ENCODE data around the gene BAZ1A. TPM values are rescaled to one million over a fixed set of nuclear protein-coding genes. Genes with fewer than 3 reads are reported as not detected.

The BAZ1A gene
- total and polyA plus RNA-seq, 2 donors (not counting 1 experiment from before 2014, with no cell fraction given), result 18.8 to 36.8 TPM

Small RNAs within 50 kb of the gene (small RNA-seq; reads per million reads assigned to genes)
- gene AL121603.1 (ENCODE audit: insufficient read length, low read depth, low replicate concordance), result not detected
- gene RNU7-41P (ENCODE audit: insufficient read length, low read depth, low replicate concordance), result not detected

Other genes starting within 250 kb of the BAZ1A start
- gene SNX6, start 245.2 kb downstream of the BAZ1A start, total RNA-seq, result 61.0 and 66.3 TPM in 2 replicates
- gene SNX6, start 245.2 kb downstream of the BAZ1A start, polyA plus RNA-seq, result 45.4 and 59.3 TPM in 2 replicates
- 21.9 and 25.2 TPM in 2 replicates for gene CFL2, start 160.8 kb downstream of the BAZ1A start, total RNA-seq
- 9.6 and 13.9 TPM in 2 replicates for gene CFL2, start 160.8 kb downstream of the BAZ1A start, polyA plus RNA-seq
- 54.9 and 59.5 TPM in 2 replicates for gene SRP54, start 107.6 kb upstream of the BAZ1A start, total RNA-seq
- 18.4 and 31.4 TPM in 2 replicates for gene SRP54, start 107.6 kb upstream of the BAZ1A start, polyA plus RNA-seq
- 32.1 and 39.4 TPM in 2 replicates for gene FAM177A1, start 170.9 kb upstream of the BAZ1A start, total RNA-seq
- gene FAM177A1, start 170.9 kb upstream of the BAZ1A start, polyA plus RNA-seq, result 14.3 and 22.1 TPM in 2 replicates
- 40.8 and 41.7 TPM in 2 replicates for gene PPP2R3C, start 246.6 kb upstream of the BAZ1A start, total RNA-seq
- 13.5 and 16.4 TPM in 2 replicates for gene PPP2R3C, start 246.6 kb upstream of the BAZ1A start, polyA plus RNA-seq
- gene PRORP, start 247.2 kb upstream of the BAZ1A start, total RNA-seq, result 16.4 and 22.2 TPM in 2 replicates
- 11.0 and 15.0 TPM in 2 replicates for gene PRORP, start 247.2 kb upstream of the BAZ1A start, polyA plus RNA-seq